Astrocyte of the cerebellum (primary cell): Measurements from ENCODE around the gene RNF32.

ENCODE experiments used
- DNase-seq: peaks from one replicate; pipeline ENCODE4 v3.0.0-alpha.2; 2011; ENCODE audit warnings: low read depth
- H3K4me3 ChIP-seq: 2 replicates; pipeline ENCODE4 v1.5.1; 2011; ENCODE audit warnings: mild to moderate bottlenecking, low read depth, low read length, moderate library complexity
- CTCF ChIP-seq: IDR thresholded peaks from 2 replicates; pipeline ENCODE4 v1.5.1; 2012; ENCODE audit warnings: low read length, low read depth, moderate library complexity, mild to moderate bottlenecking; ENCODE audit errors: missing control alignments
- in situ Hi-C: cut with HindIII; loops from 2 replicates; pipeline ENCODE4 v1.10.0; 2017; ENCODE audit warnings: low sequenced_read_pairs

RNF32 gene

GRCh38 chr7:156665101-156665500 is 24.5 kb downstream of the RNF32 start:
- no peak overlapping the region for H3K4me3 ChIP-seq
- TF ChIP-seq CTCF: no peak
- DNase-seq: no peak
- in situ Hi-C loops: no loop called here

- no peak overlapping the region for H3K4me3 ChIP-seq
- in situ Hi-C loops: no loop called here
- TF ChIP-seq CTCF: no peak
- DNase-seq: no peak
These were observed 26.0 kb downstream of the RNF32 start for GRCh38 chr7:156666368-156667109.

- in situ Hi-C loops: no loop called here
- TF ChIP-seq CTCF: no peak
- H3K4me3 ChIP-seq: no peak overlapping the region
- no peak for DNase-seq
These were observed 26.5 kb downstream of the RNF32 start for GRCh38 chr7:156667110-156667426.

GRCh38 chr7:156668130-156668741 is 27.7 kb downstream of the RNF32 start:
- in situ Hi-C loops: no loop called here
- no peak for DNase-seq
- no peak overlapping the region for H3K4me3 ChIP-seq
- no peak for TF ChIP-seq CTCF

GRCh38 chr7:156669035-156669828 is 28.7 kb downstream of the RNF32 start:
- no peak overlapping the region for H3K4me3 ChIP-seq
- TF ChIP-seq CTCF: no peak
- DNase-seq: no peak
- in situ Hi-C loops: no loop called here

GRCh38 chr7:156673454-156673853 is 32.9 kb downstream of the RNF32 start:
- no peak overlapping the region for H3K4me3 ChIP-seq
- no peak for DNase-seq
- in situ Hi-C loops: no loop called here
- no peak for TF ChIP-seq CTCF
